HepG2 (cell line): Measurements from ENCODE around the gene ZNF740. TPM values are rescaled to one million over a fixed set of nuclear protein-coding genes. Genes with fewer than 3 reads are reported as not detected.

ENCODE experiments used
- ERF ChIP-seq: IDR thresholded peaks from 2 replicates; pipeline ENCODE4 v1.6.1; 2018; ENCODE audit warnings: missing biosample characterization, missing genetic modification reagents
- FOSL1 ChIP-seq: sonication (generic); formaldehyde crosslinking; IDR thresholded peaks from 2 replicates; pipeline ENCODE4 v1.9.0; 2021; ENCODE audit warnings: missing genetic modification reagents, borderline replicate concordance
- GABPB1 ChIP-seq: IDR thresholded peaks from 2 replicates; pipeline ENCODE4 v1.6.1; 2016; ENCODE audit warnings: mild to moderate bottlenecking, missing genetic modification reagents, moderate library complexity, missing compliant biosample characterization
- GZF1 ChIP-seq: sonication (generic); formaldehyde crosslinking; IDR thresholded peaks from 2 replicates; pipeline ENCODE4 v1.5.1; 2020; ENCODE audit warnings: mild to moderate bottlenecking, missing genetic modification reagents
- HOMEZ ChIP-seq: IDR thresholded peaks from 2 replicates; pipeline ENCODE4 v1.6.1; 2016; ENCODE audit warnings: low read depth
- LCORL ChIP-seq, 2 experiments: fragments of 450-650 bp in 1 of 2; sonication (generic) in 1 of 2; formaldehyde crosslinking in 1 of 2; IDR thresholded peaks; 2 replicates each; pipeline versions ENCODE4 v1.5.0 to v1.6.1; 2017 to 2020; ENCODE audit warnings: antibody characterized with exemption in 1 of 2, missing genetic modification reagents in 1 of 2
- MXD1 ChIP-seq: sonication (generic); formaldehyde crosslinking; IDR thresholded peaks from 2 replicates; pipeline ENCODE4 v1.4.0; 2020; ENCODE audit warnings: mild to moderate bottlenecking, missing genetic modification reagents
- MXI1 ChIP-seq: IDR thresholded peaks from 3 replicates; pipeline ENCODE4 v1.6.1; 2012; ENCODE audit warnings: low read depth, low read length, inconsistent platforms, borderline replicate concordance
- MYNN ChIP-seq: sonication (generic); formaldehyde crosslinking; IDR thresholded peaks from 2 replicates; pipeline ENCODE4 v1.4.0; 2020; ENCODE audit warnings: mild to moderate bottlenecking, low read depth, missing genetic modification reagents
- NFATC3 ChIP-seq: sonication (generic); formaldehyde crosslinking; IDR thresholded peaks from 2 replicates; pipeline ENCODE4 v1.5.1; 2020; ENCODE audit warnings: mild to moderate bottlenecking, missing genetic modification reagents
- NFKB2 ChIP-seq: sonication (generic); formaldehyde crosslinking; IDR thresholded peaks from 2 replicates; pipeline ENCODE4 v1.4.0; 2020; ENCODE audit warnings: missing genetic modification reagents, borderline replicate concordance
- NFKBIZ ChIP-seq: IDR thresholded peaks from 2 replicates; pipeline ENCODE4 v1.6.1; 2018; ENCODE audit warnings: missing genetic modification reagents, missing compliant biosample characterization
- POLR2G ChIP-seq: fragments of 200-400 bp; formaldehyde crosslinking; IDR thresholded peaks from 2 replicates; pipeline ENCODE4 v1.6.1; 2018; ENCODE audit warnings: mild to moderate bottlenecking, low read depth, low read length, moderate library complexity
- RBAK ChIP-seq: sonication (generic); formaldehyde crosslinking; IDR thresholded peaks from 2 replicates; pipeline ENCODE4 v1.5.1; 2020; ENCODE audit warnings: mild to moderate bottlenecking, missing genetic modification reagents
- RNF219 ChIP-seq: sonication (generic); formaldehyde crosslinking; IDR thresholded peaks from 2 replicates; pipeline ENCODE4 v1.5.0; 2020; ENCODE audit warnings: mild to moderate bottlenecking, missing genetic modification reagents
- SALL1 ChIP-seq: sonication (generic); formaldehyde crosslinking; IDR thresholded peaks from 2 replicates; pipeline ENCODE4 v1.8.0; 2022; ENCODE audit warnings: mild to moderate bottlenecking, missing genetic modification reagents
- SMAD1 ChIP-seq: sonication (generic); formaldehyde crosslinking; IDR thresholded peaks from 2 replicates; pipeline ENCODE4 v1.4.0; 2020; ENCODE audit warnings: missing genetic modification reagents, low read depth, mild to moderate bottlenecking, borderline replicate concordance
- TCF12 ChIP-seq, 2 experiments: fragments of 450-650 bp in 1 of 2; sonication (generic) in 1 of 2; formaldehyde crosslinking in 1 of 2; IDR thresholded peaks; 2 replicates each; pipeline versions ENCODE4 v1.6.1 to v1.8.0; 2017 to 2022; ENCODE audit warnings: antibody characterized with exemption in 1 of 2, mild to moderate bottlenecking in 1 of 2, missing genetic modification reagents in 1 of 2, moderate library complexity in 1 of 2
- TEF ChIP-seq: sonication (generic); formaldehyde crosslinking; IDR thresholded peaks from 2 replicates; pipeline ENCODE4 v1.5.0; 2020; ENCODE audit warnings: missing genetic modification reagents
- ZFX ChIP-seq: sonication (generic); formaldehyde crosslinking; IDR thresholded peaks from 2 replicates; pipeline ENCODE4 v1.4.0; 2020; ENCODE audit warnings: mild to moderate bottlenecking, low read depth, missing genetic modification reagents, moderate library complexity
- ZNF326 ChIP-seq: sonication (generic); formaldehyde crosslinking; IDR thresholded peaks from 2 replicates; pipeline ENCODE4 v1.4.0; 2020; ENCODE audit warnings: missing genetic modification reagents, borderline replicate concordance
- ZNF33B ChIP-seq: sonication (generic); formaldehyde crosslinking; IDR thresholded peaks from 2 replicates; pipeline ENCODE4 v1.5.1; 2020; ENCODE audit warnings: mild to moderate bottlenecking, missing genetic modification reagents
- ZNF564 ChIP-seq: sonication (generic); formaldehyde crosslinking; IDR thresholded peaks from 2 replicates; pipeline ENCODE4 v1.8.1; 2023; ENCODE audit warnings: mild to moderate bottlenecking, missing genetic modification reagents
- ZNF607 ChIP-seq: sonication (generic); formaldehyde crosslinking; IDR thresholded peaks from 2 replicates; pipeline ENCODE4 v1.5.1; 2020; ENCODE audit warnings: missing genetic modification reagents, mild to moderate bottlenecking, borderline replicate concordance
- ZNF766 ChIP-seq: sonication (generic); formaldehyde crosslinking; IDR thresholded peaks from 2 replicates; pipeline ENCODE4 v1.5.0; 2020; ENCODE audit warnings: missing genetic modification reagents, borderline replicate concordance
- polyA plus RNA-seq, 8 experiments: library from polyadenylated mRNA; depleted of rRNA in 3 of 8; stranded (reverse) in 7 of 8; unstranded in 1 of 8; fragments of >200 nt; fragmentation: Illumina TruSeq in 4 of 8; extraction: Trizol in 4 of 8; gene quantifications; 2 replicates each; pipeline versions ENCODE4 v1.2.1 to v1.2.3, GENCODE V29; 2011 to 2016; ENCODE audit warnings: low read depth in 4 of 8, missing spikeins in 1 of 8, mixed read lengths in 1 of 8; ENCODE audit not compliant: insufficient read depth in 1 of 8
- total RNA-seq, 5 experiments: library from RNA; depleted of rRNA; stranded (reverse); fragments of >200 nt; fragmentation: Illumina TruSeq; extraction: Trizol; gene quantifications; 2 replicates each; pipeline ENCODE4 v1.2.3, GENCODE V29; 2016; ENCODE audit warnings: low read depth in 1 of 5

Gene ZNF740
- total and polyA plus RNA-seq, 2 of the 13 experiments (the other 11 are each of a cell fraction or from before 2014, with no cell fraction given), result 16.9 to 19.0 TPM

- peak; percentile 71; the same call in 1 of the 2 replicates for TF ChIP-seq HOMEZ (CRISPR knock-in tag)
- TF ChIP-seq RBAK, result no peak
- no peak for TF ChIP-seq MYNN (CRISPR knock-in tag)
- no peak for TF ChIP-seq ZNF33B
- no peak for TF ChIP-seq ZNF607 (CRISPR knock-in tag)
- no peak for TF ChIP-seq NFKB2 (CRISPR knock-in tag)
- no peak for TF ChIP-seq LCORL (IDR thresholded peaks at IDR 0.05)
- TF ChIP-seq LCORL (CRISPR knock-in tag; IDR thresholded peaks at IDR 0.05), result 0 out of 2 replicates have a peak, but pooled peaks have one; percentile 33
- TF ChIP-seq MXD1 (CRISPR knock-in tag), result no peak
- peak; percentile 71; the same call in 1 of the 2 replicates for TF ChIP-seq ERF (CRISPR knock-in tag)
- no peak for TF ChIP-seq NFATC3 (CRISPR knock-in tag)
- TF ChIP-seq GZF1 (CRISPR knock-in tag), result no peak
- TF ChIP-seq ZNF326, result no peak
- TF ChIP-seq POLR2G, result no peak
- TF ChIP-seq ZNF766 (CRISPR knock-in tag), result no peak
- no peak for TF ChIP-seq NFKBIZ (CRISPR knock-in tag)
- no peak for TF ChIP-seq SMAD1 (CRISPR knock-in tag)
- TF ChIP-seq TCF12 (IDR thresholded peaks at IDR 0.05), result no peak
- TF ChIP-seq TCF12 (CRISPR knock-in tag; IDR thresholded peaks at IDR 0.05), result no peak
- peak; percentile 88 for TF ChIP-seq SALL1
- TF ChIP-seq TEF, result peak; percentile 95; the same call in 1 of the 2 replicates
- TF ChIP-seq FOSL1 (CRISPR knock-in tag), result no peak
- TF ChIP-seq RNF219 (CRISPR knock-in tag), result no peak
- peak; percentile 66 for TF ChIP-seq GABPB1 (CRISPR knock-in tag)
- no peak for TF ChIP-seq ZNF564 (CRISPR knock-in tag)
- 0 out of 2 replicates have a peak, but pooled peaks have one; percentile 26 for TF ChIP-seq ZFX (CRISPR knock-in tag)
- TF ChIP-seq MXI1, result 0 out of 3 replicates have a peak, but pooled peaks have one; percentile 26
Observed at GRCh38 chr12:53145383-53146260, 34.9 kb upstream of the ZNF740 start (continued).
